SKM-1 (cell line): ENCODE results near the gene SRSF5.

Source experiments
- DNase-seq: peaks from one replicate; lab custom pipeline; 2025; ENCODE audit not compliant: unreplicated experiment; lab: John Stamatoyannopoulos, UW

SRSF5 gene

DNA sequence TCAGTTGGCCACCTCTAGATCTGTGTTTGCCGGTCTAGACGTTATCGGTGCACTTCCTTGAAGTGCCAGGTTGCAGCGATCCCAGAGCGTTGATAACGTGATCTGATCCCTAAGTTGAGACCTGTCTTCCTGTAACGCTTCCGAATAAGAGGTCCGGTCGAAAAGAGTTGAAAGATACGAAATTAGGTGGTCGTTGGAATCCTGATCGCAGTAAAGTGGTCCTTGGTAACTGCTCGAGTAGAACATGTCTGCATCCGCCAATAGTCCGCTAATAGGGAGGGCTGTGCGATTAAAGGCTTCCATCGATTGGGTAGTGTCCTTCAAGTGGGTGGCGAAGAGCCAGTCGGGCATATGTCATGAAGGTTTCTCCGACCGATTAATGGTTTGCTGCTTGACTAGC lies 2.7 kb downstream of the SRSF5 start:
- no peak for DNase-seq

DNA sequence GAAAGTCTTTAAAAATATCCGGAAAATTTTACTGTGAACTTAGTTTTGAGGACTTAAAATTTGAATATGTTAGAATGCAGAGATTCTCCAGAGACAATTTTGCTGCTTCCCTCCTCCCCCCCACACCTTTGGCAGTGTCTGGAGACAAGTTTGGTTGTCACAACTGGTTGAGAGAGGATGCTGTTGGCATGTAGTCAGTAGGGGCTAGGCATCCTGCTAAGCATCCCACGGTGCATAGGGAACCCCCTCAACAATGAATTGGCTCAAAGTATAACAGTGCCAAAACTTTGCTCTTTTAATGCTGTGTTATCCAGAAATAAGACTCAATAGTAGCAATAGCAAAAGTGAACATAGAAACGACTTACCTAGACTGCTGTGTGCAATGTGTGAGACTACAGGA lies 3.6 kb downstream of the SRSF5 start:
- DNase-seq, result no peak

DNA sequence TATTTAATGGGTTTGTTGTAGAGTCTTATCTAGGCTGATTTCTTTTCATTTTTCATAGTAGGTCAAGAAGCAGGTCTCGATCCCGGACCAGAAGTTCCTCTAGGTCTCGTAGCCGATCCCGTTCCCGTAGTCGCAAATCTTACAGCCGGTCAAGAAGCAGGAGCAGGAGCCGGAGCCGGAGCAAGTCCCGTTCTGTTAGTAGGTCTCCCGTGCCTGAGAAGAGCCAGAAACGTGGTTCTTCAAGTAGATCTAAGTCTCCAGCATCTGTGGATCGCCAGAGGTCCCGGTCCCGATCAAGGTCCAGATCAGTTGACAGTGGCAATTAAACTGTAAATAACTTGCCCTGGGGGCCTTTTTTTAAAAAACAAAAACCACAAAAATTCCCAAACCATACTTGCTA lies 4.2 kb downstream of the SRSF5 start:
- no peak for DNase-seq

DNA sequence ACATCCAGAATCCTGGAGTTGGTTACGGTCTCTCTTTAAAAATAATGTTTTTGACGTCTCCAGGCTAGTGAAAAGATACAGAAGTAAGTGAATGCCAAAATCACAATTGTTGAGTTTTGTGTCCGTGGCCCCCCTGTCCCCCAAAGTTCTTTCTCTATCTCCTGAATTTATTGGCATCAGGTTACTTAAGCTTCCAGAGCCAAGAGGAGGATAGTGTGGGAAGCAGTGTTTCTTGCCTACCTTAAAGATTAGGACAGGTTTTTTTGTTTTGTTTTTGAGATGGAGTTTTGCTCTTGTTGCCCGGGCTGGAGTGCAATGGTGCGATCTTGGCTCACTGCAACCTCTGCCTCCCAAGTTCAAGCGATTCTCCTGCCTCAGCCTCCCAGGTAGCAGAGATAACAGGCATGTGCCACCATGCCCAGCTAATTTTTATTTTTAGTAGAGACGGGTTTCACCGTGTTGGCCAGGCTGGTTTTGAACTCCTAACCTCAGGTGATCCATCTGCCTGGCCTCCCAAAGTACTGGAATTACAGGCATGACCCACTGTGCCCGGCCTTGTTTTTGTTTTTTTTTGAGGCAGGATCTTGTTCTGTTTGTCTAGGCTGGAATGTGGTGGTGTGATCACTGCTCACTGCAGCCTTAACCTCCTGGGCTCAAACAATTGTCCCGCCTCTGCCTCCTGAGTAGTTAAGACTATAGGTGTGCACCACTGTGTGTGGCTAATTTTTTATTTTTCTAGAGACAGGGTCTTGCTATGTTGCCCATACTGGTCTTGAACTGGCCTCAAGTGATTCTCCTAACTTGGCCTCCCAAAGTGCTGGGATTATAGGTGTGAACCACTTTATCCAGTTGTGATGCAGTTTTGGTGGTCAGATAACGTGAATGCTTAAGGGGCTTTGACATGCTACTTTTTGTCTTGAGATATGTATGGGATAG lies 5.4 kb downstream of the SRSF5 start:
- no peak for DNase-seq

DNA sequence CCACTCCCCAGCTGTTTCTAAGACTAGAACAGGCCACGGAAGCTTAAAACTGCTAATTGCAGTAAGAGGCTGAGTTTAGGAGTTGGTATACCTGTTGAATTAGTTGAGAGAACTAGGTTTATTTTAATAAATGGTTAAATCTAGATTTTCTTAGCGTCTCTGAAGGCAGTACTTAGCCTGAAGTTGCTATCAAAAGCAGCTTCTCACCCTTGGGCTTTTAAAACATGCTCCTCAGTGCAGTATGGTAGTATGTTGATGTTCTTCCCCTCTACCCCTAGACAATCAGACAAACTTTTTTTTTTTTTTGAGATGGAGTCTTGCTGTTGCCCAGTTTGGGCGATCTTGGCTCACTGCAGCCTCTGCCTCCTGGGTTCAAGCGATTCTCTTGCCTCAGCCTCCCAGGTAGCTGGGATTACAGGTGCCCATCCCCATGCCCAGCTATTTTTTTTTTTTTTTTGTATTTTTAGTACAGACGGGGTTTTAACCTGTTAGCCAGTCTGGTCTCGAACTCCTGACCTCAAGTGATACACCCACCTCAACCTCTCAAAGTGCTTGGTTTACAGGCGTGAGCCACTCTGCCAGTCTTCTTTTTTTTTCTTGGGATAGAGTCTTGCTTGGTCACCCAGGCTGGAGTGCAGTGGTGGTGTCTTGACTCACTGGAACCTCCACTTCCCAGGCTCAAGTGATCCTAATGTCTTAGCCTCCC lies 6.8 kb downstream of the SRSF5 start:
- no peak for DNase-seq

DNA sequence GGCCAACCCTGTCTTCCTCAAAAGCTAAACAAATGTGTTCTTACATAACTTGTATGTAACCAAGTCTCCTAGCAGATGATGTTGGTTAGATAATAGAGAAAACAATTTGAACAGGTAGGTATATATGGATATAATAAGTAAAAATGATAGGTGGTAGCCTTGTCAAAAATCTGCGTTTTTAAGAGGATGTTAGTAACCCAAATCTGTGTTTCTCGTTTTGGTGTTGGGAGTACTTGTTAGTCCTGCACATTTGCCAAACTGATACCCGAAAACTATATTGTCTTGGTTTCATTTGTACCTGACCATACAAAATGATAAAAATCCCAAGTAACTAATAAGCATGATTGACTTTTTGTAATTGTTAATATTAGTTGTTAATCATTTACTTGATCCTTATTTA lies 8.1 kb downstream of the SRSF5 start:
- no peak for DNase-seq

DNA sequence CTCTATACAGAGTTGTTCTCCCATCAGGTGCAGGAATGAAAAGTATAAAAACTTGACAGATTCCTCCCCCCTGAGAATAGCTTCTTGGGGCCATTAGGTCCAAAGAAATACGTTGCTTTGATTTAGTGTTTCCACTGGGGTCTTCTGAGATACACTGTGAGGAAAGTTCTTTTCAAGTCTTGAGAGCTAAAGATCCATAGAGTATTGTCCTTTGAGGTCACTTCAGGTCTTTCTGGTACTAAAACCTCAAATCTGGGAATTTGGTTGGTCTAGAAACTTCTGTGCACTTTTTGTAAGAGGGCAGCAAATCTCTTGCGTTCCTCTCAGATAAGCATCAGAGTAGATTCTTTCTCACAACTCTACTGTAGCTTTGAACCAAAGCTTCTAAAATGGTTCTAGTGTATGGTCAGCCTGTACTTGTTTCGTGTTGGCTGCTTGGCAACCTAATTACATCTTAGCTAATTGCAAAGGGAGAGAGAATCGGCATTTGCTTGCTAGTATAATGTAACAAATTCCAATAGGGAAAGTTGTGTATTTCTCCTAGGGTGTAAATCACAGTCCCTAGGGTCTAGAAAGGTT lies 10.0 kb downstream of the SRSF5 start:
- DNase-seq, result no peak

DNA sequence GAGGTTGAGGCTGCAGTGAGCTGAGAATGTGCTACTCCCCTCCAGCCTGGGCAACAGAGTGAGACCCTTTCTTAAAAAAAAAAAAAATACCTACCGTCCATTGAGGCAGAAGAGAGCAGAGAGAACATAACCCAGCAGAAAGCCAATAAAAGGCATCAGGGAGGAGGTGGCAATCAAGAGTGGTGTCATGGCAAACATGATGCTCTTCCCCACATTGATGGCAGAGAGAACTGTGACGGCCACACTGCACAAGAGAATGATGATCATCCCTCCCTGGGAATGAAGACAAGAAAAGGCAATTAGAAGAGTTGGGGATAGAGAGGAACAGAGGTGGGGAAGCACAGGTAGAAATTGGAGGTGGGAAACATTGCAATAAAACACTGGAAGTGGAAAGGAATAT lies 12.1 kb downstream of the SRSF5 start:
- no peak for DNase-seq

DNA sequence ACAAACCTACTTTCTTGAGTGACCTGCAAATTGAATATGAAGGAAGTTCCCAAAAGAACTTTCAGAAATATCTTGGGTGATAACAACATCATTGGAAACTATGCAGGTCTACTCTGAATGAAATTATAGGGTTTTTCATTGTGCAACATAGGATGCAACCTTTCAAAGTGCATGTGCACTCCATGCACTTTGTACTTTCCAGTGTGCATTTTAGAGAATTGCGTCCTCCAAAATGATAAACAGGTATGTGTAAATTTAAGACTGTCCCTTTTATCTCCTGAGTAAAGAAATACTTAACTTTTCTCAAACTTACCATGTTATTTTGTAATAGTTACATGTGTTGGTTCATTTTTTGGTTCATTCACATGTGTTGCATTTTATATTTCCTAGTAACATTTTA lies 13.2 kb downstream of the SRSF5 start:
- no peak for DNase-seq

DNA sequence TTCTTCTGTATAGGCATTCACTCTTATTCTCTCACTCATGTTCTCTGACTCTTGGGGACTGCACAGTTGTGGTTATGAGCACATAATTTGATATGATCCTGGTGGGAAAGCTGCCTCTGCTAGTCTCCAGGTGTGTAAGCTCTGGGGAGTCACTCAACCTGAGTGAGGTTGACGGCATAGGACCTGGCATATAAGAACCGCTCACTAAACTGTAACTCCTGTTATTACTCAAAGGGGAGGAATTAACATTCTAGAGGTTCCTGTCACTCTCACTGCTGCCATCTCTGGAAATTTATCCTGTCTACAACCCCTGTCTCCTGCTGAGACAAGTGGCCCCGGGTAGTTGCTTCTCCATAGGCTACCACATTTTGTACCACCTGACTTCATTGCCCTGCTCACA lies 14.0 kb downstream of the SRSF5 start:
- DNase-seq, result no peak

DNA sequence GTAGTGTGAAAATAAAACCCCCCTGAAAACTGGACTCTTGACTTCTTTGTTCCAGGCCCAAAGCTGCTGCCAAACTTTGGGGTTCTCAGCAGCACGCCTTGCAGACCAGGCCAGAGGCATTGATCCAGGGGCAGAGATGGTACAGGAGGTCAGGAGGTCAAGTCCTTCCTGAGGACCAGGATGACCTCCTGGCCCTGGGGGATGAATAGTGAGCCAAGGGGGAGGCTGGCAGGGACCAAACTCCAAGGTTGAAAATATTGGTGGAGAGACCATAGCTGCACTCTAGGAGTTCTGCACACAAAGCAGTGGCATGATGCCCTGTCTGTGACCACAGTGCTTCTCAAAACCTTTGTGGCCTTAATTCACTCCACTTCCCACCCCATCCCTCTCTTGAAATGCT lies 18.0 kb downstream of the SRSF5 start:
- DNase-seq, result no peak

DNA sequence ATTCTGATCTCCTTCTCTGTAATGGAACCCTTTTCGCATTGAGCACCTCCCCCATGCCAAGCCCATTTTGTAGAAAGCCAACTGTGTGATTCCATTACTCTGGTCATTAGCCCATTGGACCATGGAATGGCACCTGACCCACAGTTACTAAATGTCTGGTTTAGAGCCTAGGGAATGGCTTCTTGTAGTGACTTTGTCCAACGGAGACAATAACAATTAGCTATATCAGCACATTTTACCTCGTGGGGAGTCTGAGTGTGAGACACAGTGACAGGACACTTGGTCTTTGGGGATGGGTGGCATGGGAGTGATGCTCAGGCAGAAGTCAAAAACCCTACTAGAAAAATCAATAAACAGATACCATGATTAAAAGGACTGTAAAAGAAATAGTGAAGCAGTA lies 19.7 kb downstream of the SRSF5 start:
- DNase-seq, result no peak

DNA sequence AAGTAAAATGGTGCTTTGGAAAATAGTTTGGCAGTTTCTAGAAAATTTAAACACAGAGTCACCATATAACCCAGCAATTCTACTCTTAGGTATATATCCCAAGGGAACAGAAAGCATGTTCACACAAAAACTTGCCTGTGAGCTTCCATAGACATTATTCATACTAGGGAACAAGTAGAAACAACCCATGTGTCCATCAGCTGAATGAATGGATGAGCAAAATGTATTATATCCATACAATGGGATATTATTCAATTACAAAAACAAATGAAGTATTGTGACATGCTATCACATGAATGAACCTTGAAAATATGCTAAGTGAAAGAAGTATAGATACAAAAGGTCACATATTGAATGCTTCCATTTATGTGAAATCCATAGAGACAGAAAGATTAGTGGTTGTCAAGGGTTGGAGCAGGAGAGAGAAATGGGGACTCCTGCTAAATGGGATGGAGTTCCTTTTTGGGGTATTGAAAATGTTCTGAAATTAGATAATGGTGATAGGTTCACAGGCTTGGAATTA lies 22.2 kb downstream of the SRSF5 start:
- DNase-seq, result no peak

DNA sequence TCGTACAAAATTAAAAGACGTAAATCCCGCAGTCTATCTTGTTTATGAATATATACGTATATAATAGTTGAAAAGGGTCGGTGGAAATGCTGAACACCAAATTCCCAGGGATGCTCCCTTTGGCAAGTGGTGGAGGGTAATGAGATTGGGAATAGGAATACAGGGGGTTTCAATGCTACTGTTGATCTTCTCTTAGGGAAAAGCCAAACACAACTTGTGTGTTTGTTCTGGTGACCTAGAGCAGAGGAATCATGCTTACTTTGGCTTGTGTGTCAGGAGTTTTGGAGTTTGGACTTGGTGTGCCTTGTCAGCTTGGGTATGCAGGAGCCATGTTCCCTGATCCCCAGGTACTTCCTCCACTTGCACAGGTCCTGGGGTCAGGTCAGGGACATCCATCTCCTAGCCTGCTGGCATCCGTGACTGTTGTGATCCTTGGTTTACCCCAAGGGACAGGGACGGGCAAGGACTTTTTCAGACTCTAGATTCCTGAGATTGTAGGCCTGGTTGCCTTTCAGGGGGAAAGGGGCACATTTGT lies 26.0 kb downstream of the SRSF5 start:
- DNase-seq, result no peak

DNA sequence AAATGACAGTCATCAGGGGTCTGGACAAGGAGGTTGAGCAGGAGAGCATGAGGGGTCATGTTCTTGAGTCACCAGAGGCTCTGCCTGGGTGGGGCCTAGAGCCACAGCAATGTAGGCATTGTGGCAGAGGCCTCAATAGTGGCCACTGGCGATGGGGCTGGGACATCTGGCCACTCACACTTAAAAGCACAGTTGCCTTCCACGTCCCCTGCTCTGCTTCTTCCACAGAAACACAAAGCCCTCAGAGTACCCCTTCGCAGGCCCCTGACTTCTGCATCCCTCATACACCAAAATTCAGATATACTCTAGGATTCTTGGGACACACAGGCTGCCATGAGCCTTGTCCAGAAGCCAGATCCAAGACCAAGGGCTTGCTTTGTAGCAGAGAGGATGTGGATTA lies 27.8 kb downstream of the SRSF5 start:
- DNase-seq, result no peak

DNA sequence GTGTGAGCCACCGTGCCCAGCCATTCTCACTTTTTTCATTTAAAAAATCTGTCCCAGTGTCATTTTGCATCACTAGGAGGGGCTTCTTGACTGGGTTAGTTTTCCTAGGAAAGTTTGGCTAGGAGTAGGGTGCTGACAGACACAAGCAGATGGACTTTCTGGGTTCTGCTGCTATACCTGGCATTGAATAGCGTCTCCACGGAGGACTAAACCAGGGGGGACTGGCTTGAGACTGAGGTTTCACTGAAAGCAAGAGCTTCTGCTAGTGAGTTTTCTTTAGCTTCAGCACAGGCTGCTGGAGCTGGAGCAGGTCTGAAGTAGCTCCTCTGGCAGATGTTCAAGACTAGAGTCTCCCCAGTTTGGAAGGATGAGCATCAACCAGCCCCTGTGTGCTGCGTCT lies 28.7 kb downstream of the SRSF5 start:
- no peak for DNase-seq

DNA sequence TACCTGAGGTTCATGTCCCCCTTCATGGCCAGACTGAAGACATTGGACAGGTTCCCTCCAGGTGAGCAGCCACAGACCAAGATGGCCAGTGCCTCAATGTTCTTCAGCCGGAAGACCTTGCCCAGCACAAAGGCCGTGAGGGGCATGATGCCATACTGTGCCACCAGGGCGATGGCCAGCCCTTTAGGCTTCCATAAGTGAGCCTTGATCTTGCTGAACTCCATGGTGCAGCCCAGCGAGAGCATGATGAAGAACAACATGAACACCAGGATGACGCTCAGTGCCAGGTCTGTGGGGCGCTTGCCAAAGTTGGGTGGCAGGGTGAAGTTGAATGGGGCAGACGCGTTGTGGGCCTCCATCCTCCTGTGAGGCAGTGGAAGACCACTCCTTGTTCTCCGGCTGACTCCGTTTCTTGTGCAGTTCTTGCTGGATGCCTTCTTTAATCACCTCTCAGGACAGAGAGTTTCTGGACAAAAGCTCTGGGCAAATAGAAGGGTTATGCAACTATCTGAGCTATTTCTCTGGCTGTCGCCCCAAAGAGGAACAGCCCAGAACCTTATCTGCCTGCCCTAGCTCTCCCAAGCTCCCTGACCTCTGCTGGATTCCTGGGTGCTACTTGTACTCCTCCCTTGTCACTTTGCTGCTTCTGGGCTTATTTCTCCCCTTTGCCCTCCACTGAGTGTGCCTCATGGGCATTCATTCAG lies 30.0 kb downstream of the SRSF5 start, which contains the start of gene SLC10A1:
Gene SLC10A1 (minus strand): TSS at position 445 of the 704 bp plus-strand sequence. CDS start 86 bp downstream, at position 359.
- no peak for DNase-seq

DNA sequence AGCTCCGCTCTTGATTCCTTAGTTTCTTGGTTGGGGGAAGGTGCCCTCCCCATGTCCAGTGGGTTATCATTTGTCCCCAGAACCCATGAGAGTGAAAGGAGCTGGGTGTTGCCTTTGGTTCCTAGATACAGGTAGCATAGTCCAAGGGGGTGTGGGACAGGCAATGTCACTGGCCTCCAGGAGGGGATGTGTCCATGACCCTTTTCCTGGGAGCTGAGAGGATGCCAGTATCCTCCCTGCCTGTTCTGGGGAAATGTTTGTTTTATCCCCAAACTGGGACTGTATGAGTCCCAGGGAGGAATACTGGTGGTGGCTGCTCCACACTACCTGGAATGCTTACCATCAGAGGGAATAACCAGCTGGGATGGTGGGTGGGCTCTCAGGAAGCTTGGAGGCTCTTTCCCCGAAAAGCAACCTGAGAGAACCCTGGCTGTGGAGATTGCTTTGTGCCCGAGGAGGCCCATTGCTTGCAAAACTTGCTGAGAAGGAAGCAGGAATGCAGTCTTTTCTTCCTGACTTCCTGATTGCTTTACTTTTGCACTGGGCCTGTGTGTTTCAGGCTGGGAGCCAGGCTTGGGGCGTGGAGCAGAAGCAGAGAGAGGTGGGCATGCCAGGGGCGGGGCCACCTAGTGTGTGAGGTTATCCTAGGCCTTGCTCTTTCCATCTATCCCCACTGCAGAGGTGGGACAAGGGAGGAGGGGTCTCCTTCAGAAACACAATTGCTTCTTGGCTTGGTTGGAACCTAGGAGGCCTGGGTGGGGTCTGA lies 30.8 kb downstream of the SRSF5 start:
- DNase-seq, result no peak

DNA sequence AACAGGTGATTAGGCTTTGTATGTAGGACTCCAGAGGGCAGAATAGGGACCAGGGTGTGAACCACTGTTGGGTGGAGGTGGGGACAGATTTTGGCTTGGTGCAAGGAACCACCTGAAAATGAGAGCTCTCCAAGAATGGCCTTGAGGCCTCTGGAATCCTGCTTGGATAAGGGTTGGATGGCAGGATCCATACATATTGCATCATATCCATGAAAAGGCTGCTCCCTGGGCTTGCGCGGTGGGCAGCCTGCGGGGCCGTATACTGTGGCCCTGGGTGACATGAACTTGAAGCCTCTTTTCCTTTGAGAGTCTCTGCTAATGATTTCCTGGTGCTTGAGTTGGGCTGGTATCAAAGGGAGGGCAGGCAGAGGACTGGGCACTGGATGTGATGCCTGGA lies 31.4 kb downstream of the SRSF5 start:
- no peak for DNase-seq

DNA sequence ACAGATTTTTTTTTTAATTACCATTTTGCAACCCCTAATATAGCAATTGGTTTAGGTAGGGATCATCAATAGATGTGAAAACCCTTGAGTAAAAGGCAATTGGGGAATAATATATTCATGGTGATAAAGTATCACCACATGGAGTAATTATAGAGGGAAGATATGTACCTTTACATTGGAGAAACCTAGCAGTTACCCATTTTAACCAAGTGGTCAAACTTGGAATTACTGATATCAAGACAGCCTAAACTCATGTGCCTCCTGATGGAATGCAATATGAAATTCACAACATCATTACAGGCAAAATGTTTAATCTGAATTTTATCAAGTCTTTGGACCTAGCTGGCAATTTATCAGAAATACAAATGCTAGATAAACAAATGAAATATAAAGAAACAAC lies 36.8 kb downstream of the SRSF5 start:
- no peak for DNase-seq
